GM19467 (cell line): ENCODE results near the gene HNRNPCL4.
"Not testable (repeated sequence)": the region's sequence is repeated elsewhere in the genome, so short reads cannot be mapped to it uniquely, and the experiment has no call there.

Source experiments
- ATAC-seq: cut with Tn5 transposase; IDR thresholded peaks from one replicate; pipeline ENCODE4 v1.9.1; 2021; ENCODE audit warnings: mild to moderate bottlenecking, moderate library complexity; ENCODE audit not compliant: unreplicated experiment

Gene HNRNPCL4

DNA sequence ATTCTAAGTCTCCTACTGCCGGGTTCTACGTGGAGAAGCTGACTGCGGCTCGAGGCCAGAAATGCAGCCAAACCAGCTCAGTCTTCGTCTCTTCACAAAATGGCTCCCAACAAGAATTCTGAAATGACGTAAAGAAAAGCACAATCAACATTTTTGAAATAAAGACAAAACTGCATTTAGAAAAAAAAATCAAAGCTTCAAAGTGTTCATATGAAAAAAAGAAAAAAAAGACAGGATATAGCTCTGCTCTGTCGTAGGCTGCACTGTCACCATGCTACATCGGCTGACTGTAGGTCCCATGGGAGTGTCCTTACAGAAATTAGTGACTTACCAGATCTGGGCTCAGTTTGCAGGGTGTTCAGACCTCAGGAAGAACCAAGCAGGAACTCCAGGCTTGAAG is at the start of gene HNRNPCL4:
HNRNPCL4 (minus strand) TSS at position 101 of the 400 bp plus-strand sequence. CDS start 164 bp downstream, outside the sequence.
- not testable (repeated sequence) for ATAC-seq

GRCh38 chr1:13208712-13209111 is 43.3 kb upstream of the HNRNPCL4 start:
- ATAC-seq, result not testable (repeated sequence)

DNA sequence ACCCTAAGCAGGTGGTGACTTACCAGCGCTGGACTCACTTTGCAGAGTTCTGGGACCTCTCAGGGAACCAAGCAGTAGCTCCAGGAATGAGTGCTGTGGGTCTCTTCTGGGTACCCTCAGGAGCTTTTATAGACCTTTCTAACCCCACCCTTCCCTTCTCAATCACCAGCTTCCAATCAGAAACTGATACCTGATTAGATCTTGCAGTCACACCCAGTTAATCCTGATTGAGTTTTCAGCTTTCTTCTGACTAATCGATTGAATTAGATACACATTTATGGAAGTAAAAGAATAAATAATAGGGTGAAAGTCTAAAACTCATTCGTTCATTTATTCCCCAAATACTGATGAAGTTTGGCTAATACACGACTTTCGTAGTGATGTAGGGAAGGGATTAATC is 35.9 kb upstream of the HNRNPCL4 start, which contains the start of gene PRAMEF13:
PRAMEF13 (minus strand) TSS at position 101 of the 400 bp plus-strand sequence. CDS start 1,820 bp downstream, outside the sequence.
- ATAC-seq, result not testable (repeated sequence)

GRCh38 chr1:13171548-13171947 is 6.1 kb upstream of the HNRNPCL4 start, which contains the start of gene PRAMEF9:
PRAMEF9 (plus strand) TSS chr1:13171848; CDS start chr1:13175281, 3,433 bp downstream.
- ATAC-seq, result not testable (repeated sequence)

GRCh38 chr1:13155909-13156308 is 9.5 kb downstream of the HNRNPCL4 start, which contains the start of gene PRAMEF26:
PRAMEF26 (minus strand) TSS chr1:13156009; CDS start chr1:13153095, 2,914 bp downstream.
- ATAC-seq, result not testable (repeated sequence)

- not testable (repeated sequence) for ATAC-seq
Observed at GRCh38 chr1:13116754-13117153, 48.7 kb downstream of the HNRNPCL4 start, which contains the start of gene HNRNPCL2. HNRNPCL2 (minus strand) TSS chr1:13116854; CDS start chr1:13116400, 454 bp downstream.
